Neural cell (in vitro differentiated cells): Measurements from ENCODE around the gene EBF3. TPM values are rescaled to one million over a fixed set of nuclear protein-coding genes. Genes with fewer than 3 reads are reported as not detected.

Experiments used
- H2AFZ ChIP-seq: fragments of 200-600, 300-800 bp; sonication (generic), shearing (Covaris generic); 2 replicates; pipeline ENCODE4 v1.6.0; 2014; ENCODE audit warnings: low read depth, mild to moderate bottlenecking, antibody characterized with exemption, low read length, moderate library complexity
- H3F3A ChIP-seq: fragments of 200-600 bp; shearing (Covaris generic); 2 replicates; pipeline ENCODE4 v1.6.1; 2016; ENCODE audit warnings: mild to moderate bottlenecking, moderate library complexity, mixed read lengths, antibody characterized with exemption, low read length; ENCODE audit not compliant: insufficient read depth, poor library complexity, severe bottlenecking
- H3K27ac ChIP-seq: fragments of 200-600, 300-800 bp; sonication (generic), shearing (Covaris generic); 2 replicates; pipeline ENCODE4 v1.5.1; 2014; ENCODE audit warnings: mild to moderate bottlenecking, low read length, moderate library complexity
- H3K27me3 ChIP-seq: fragments of 300-800, 200-600 bp; sonication (generic), shearing (Covaris generic); 2 replicates; pipeline ENCODE4 v1.6.0; 2014; ENCODE audit warnings: mild to moderate bottlenecking, low read depth, low read length, moderate library complexity; ENCODE audit not compliant: insufficient read depth
- H3K36me3 ChIP-seq: fragments of 300-800, 200-600 bp; sonication (generic), shearing (Covaris generic); 2 replicates; pipeline ENCODE4 v1.5.1; 2014; ENCODE audit warnings: mild to moderate bottlenecking, antibody characterized with exemption, low read length, moderate library complexity; ENCODE audit not compliant: insufficient read depth
- H3K4me2 ChIP-seq: fragments of 300-800, 200-600 bp; sonication (generic), shearing (Covaris generic); 2 replicates; pipeline ENCODE4 v1.6.0; 2014; ENCODE audit warnings: mild to moderate bottlenecking, low read length
- H3K4me3 ChIP-seq: fragments of 300-800, 200-600 bp; sonication (generic), shearing (Covaris generic); 2 replicates; pipeline ENCODE4 v1.5.1; 2014; ENCODE audit warnings: mild to moderate bottlenecking, low read length, moderate library complexity
- H3K79me2 ChIP-seq: fragments of 200-600 bp; shearing (Covaris generic); replicated peaks from 2 replicates; pipeline ENCODE4 v1.6.0; 2014; ENCODE audit warnings: mild to moderate bottlenecking, low read length, moderate library complexity; ENCODE audit not compliant: insufficient read depth
- H3K9ac ChIP-seq: fragments of 300-800, 200-600 bp; sonication (generic), shearing (Covaris generic); 2 replicates; pipeline ENCODE4 v1.6.1; 2016; ENCODE audit warnings: mild to moderate bottlenecking, low read length, mixed read lengths
- H3K9me2 ChIP-seq: fragments of 200-600 bp; shearing (Covaris generic); 2 replicates; pipeline ENCODE4 v1.6.1; 2016; ENCODE audit warnings: mild to moderate bottlenecking, low read length, mixed read lengths; ENCODE audit not compliant: insufficient read depth
- H3K9me3 ChIP-seq: fragments of 200-600, 300-800 bp; sonication (generic), shearing (Covaris generic); 2 replicates; pipeline ENCODE4 v1.6.1; 2016; ENCODE audit warnings: mild to moderate bottlenecking, mixed run types, low read length, moderate library complexity, mixed read lengths
- H4K20me1 ChIP-seq: fragments of 200-600 bp; shearing (Covaris generic); 2 replicates; pipeline ENCODE4 v1.6.1; 2016; ENCODE audit warnings: mild to moderate bottlenecking, mixed run types; ENCODE audit not compliant: insufficient read depth
- MXI1 ChIP-seq: fragments of 450-650 bp; conservative IDR thresholded peaks from 2 replicates; pipeline ENCODE4 v1.6.1; 2014; ENCODE audit warnings: antibody characterized with exemption, mild to moderate bottlenecking; ENCODE audit not compliant: poor library complexity, severe bottlenecking
- POLR2AphosphoS5 ChIP-seq: IDR thresholded peaks from 2 replicates; pipeline ENCODE4 v1.6.1; 2012
- RAD21 ChIP-seq: fragments of 450-650 bp; conservative IDR thresholded peaks from 2 replicates; pipeline ENCODE4 v1.6.1; 2014; ENCODE audit warnings: antibody characterized with exemption, mild to moderate bottlenecking, moderate library complexity
- SMC3 ChIP-seq: fragments of 450-650 bp; conservative IDR thresholded peaks from 2 replicates; pipeline ENCODE4 v1.6.1; 2014; ENCODE audit warnings: antibody characterized with exemption, mild to moderate bottlenecking, moderate library complexity; ENCODE audit not compliant: poor library complexity
- TAF1 ChIP-seq: IDR thresholded peaks from 2 replicates; pipeline ENCODE4 v1.6.1; 2012; ENCODE audit warnings: low read depth
- polyA plus RNA-seq: library from polyadenylated mRNA; depleted of rRNA; stranded (reverse); fragments of >200 nt; gene quantifications from 2 replicates; pipeline ENCODE4 v1.2.3, GENCODE V29; 2014
- TF ChIP-seq, protein P1 (sequence below): IDR thresholded peaks from 2 replicates; pipeline ENCODE4 v1.6.1; 2012; ENCODE audit warnings: borderline replicate concordance

EBF3 gene
- polyA plus RNA-seq, 1 donor from 2014 or later: 0.38 TPM

DNA sequence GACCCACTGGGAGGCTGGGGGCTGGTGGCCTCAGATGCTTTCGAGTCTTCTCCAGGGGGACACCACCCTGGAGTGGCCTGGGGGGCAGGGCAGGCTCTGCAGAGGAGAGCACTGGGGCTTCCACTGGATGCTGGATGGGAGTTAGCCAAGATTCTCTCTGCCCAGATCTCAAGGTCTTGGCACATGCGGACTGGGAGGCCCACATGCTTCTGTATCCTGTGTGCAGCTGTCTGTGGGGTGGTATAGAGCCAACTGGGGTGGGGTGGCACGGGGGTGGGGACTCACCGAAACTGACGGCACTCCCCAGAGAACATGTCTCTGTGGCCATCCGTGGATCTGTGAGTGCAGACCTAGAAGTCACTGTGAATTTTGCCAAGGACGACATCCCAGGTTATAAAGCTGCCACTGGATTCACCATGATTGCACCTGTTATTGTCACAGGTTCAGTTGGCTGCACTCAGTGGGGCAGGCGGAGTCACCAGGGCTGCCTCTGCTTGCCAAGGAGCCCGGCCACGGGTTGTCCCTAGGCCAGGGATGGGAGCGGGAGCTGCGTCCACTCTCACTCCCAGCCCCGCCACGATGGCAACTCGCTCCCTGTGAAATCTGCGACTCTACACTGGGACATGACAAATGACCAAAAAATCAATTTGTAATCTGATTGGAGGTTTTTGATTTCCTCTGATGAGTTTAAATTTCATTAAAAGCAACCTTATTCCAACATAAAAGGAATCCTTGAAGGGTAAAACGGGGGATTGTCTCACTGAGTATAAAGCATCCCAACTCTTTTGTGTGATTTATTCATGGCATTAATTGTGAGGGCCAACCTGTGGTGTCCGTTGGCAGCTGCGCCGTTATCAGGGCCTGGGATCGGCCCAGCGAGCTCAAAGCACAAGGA is 131.3 kb downstream of the EBF3 start:
- Histone ChIP-seq H3K4me3 (no peak overlapping the region), H3K9ac (no peak overlapping the region), H3K27me3 (no peaks in the 10 kb centered on the region), H3K4me2 (no peak overlapping the region), H3K36me3 (no peaks in the 10 kb centered on the region), H4K20me1 (no peaks in the 10 kb centered on the region), H3K9me3 (no peaks in the 10 kb centered on the region), H3K9me2 (no peaks in the 10 kb centered on the region), H3K27ac (no peak overlapping the region), H3K79me2 (no peaks in the 10 kb centered on the region), H2AFZ (no peak overlapping the region), H3F3A (no peaks in the 10 kb centered on the region)
- TF ChIP-seq POLR2AphosphoS5 (no peak), TAF1 (no peak), SMC3 (no peak)
- TF ChIP-seq, protein P1, sequence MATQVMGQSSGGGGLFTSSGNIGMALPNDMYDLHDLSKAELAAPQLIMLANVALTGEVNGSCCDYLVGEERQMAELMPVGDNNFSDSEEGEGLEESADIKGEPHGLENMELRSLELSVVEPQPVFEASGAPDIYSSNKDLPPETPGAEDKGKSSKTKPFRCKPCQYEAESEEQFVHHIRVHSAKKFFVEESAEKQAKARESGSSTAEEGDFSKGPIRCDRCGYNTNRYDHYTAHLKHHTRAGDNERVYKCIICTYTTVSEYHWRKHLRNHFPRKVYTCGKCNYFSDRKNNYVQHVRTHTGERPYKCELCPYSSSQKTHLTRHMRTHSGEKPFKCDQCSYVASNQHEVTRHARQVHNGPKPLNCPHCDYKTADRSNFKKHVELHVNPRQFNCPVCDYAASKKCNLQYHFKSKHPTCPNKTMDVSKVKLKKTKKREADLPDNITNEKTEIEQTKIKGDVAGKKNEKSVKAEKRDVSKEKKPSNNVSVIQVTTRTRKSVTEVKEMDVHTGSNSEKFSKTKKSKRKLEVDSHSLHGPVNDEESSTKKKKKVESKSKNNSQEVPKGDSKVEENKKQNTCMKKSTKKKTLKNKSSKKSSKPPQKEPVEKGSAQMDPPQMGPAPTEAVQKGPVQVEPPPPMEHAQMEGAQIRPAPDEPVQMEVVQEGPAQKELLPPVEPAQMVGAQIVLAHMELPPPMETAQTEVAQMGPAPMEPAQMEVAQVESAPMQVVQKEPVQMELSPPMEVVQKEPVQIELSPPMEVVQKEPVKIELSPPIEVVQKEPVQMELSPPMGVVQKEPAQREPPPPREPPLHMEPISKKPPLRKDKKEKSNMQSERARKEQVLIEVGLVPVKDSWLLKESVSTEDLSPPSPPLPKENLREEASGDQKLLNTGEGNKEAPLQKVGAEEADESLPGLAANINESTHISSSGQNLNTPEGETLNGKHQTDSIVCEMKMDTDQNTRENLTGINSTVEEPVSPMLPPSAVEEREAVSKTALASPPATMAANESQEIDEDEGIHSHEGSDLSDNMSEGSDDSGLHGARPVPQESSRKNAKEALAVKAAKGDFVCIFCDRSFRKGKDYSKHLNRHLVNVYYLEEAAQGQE: no peak

DNA sequence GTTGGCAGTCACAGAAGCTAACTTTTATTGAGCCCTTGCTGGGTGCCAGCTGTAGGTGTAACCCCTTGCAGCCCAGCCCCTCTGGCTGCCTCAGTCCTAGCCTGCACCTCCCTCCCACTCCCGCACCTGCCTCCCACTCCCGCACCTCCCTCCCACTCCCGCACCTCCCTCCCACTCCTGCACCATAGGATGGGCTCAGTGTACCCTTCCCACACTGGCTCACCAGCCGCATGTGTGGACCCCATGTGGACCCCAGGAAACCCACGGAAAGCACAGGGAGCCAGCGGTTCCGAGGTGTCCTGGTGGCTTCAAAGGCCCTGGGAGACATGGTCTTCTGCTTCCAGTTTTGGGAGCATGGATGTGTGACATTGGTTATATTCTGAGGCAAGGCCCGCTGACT is 132.9 kb downstream of the EBF3 start:
- Histone ChIP-seq H3K36me3 (no peaks in the 10 kb centered on the region), H3K27ac (no peak overlapping the region), H3K4me2 (no peak overlapping the region), H3K9me3 (no peaks in the 10 kb centered on the region), H3K9me2 (no peaks in the 10 kb centered on the region), H3K27me3 (no peaks in the 10 kb centered on the region), H3F3A (no peaks in the 10 kb centered on the region), H3K4me3 (no peak overlapping the region), H3K79me2 (no peaks in the 10 kb centered on the region), H3K9ac (no peak overlapping the region), H4K20me1 (no peaks in the 10 kb centered on the region), H2AFZ (no peak overlapping the region)
- TF ChIP-seq RAD21: no peak
- TF ChIP-seq POLR2AphosphoS5: no peak
- no peak for TF ChIP-seq MXI1
- TF ChIP-seq, protein P1: no peak
